BJ (cell line): ENCODE results near the gene EIF4E3. TPM values are rescaled to one million over a fixed set of nuclear protein-coding genes. Genes with fewer than 3 reads are reported as not detected.

Experiments used
- CTCF ChIA-PET: fragments of 350-600 bp; formaldehyde crosslinking; extraction: SDS; loops from one replicate; lab custom pipeline; 2021; ENCODE audit warnings: antibody characterized with exemption, inconsistent platforms; lab: Yijun Ruan, JAX
- POLR2A ChIA-PET: fragments of 300-600 bp; sonication (Branson Sonifier 250); formaldehyde crosslinking; extraction: SDS; loops from one replicate; lab custom pipeline; 2021; ENCODE audit warnings: antibody characterized with exemption; lab: Charles Lee
- DNase-seq: peaks from one replicate; pipeline ENCODE4 v3.0.0-alpha.2; 2011; ENCODE audit warnings: low read depth
- H3K27me3 ChIP-seq: 2 replicates; pipeline ENCODE4 v1.6.0; 2011; ENCODE audit warnings: low read length; ENCODE audit not compliant: control insufficient read depth, insufficient read depth
- H3K36me3 ChIP-seq: 2 replicates; pipeline ENCODE4 v1.5.1; 2011; ENCODE audit warnings: low read length; ENCODE audit not compliant: control insufficient read depth, insufficient read depth
- H3K4me3 ChIP-seq: 2 replicates; pipeline ENCODE4 v1.5.1; 2011; ENCODE audit warnings: low read depth, mild to moderate bottlenecking, control low read depth, low read length
- polyA plus RNA-seq: library from polyadenylated mRNA; depleted of rRNA; stranded (reverse); fragments of >200 nt; gene quantifications from 2 replicates; pipeline ENCODE4 v1.2.3, GENCODE V29; 2011
- TF ChIP-seq, protein P1 (sequence below): IDR thresholded peaks from 2 replicates; pipeline ENCODE4 v1.5.1; 2011; ENCODE audit warnings: low read depth, mild to moderate bottlenecking, control low read depth, inconsistent platforms, low read length, moderate library complexity; ENCODE audit not compliant: insufficient read depth

Gene EIF4E3
- polyA plus RNA-seq, 1 experiment = 1.1 TPM

DNA sequence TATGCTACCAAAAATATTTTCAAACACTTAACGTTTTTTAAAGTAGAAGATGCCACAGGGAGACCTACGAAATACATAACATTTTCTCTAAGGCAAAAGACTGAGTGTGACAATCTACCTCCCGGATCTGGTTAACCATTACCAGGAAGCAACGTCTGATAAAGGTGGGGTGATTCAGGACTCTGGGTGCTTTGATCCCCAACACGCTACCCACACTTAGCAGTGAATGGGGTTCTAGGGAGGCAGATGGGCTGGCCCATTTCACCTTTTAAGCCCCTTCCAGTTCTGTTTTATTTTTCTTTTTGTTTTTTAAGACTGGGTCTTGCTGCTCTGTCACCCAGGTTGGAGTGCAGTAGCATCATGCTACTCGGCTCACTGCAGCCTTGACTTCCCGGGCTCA lies 39.5 kb downstream of the EIF4E3 start:
- POLR2A ChIA-PET = no interaction called here
- H3K36me3 ChIP-seq = no peaks in the 10 kb centered on the region
- DNase-seq = no peak
- CTCF ChIA-PET = no interaction called here
- H3K27me3 ChIP-seq = no peaks in the 10 kb centered on the region
- TF ChIP-seq, protein P1, sequence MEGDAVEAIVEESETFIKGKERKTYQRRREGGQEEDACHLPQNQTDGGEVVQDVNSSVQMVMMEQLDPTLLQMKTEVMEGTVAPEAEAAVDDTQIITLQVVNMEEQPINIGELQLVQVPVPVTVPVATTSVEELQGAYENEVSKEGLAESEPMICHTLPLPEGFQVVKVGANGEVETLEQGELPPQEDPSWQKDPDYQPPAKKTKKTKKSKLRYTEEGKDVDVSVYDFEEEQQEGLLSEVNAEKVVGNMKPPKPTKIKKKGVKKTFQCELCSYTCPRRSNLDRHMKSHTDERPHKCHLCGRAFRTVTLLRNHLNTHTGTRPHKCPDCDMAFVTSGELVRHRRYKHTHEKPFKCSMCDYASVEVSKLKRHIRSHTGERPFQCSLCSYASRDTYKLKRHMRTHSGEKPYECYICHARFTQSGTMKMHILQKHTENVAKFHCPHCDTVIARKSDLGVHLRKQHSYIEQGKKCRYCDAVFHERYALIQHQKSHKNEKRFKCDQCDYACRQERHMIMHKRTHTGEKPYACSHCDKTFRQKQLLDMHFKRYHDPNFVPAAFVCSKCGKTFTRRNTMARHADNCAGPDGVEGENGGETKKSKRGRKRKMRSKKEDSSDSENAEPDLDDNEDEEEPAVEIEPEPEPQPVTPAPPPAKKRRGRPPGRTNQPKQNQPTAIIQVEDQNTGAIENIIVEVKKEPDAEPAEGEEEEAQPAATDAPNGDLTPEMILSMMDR = no peak
- H3K4me3 ChIP-seq = no peak overlapping the region

DNA sequence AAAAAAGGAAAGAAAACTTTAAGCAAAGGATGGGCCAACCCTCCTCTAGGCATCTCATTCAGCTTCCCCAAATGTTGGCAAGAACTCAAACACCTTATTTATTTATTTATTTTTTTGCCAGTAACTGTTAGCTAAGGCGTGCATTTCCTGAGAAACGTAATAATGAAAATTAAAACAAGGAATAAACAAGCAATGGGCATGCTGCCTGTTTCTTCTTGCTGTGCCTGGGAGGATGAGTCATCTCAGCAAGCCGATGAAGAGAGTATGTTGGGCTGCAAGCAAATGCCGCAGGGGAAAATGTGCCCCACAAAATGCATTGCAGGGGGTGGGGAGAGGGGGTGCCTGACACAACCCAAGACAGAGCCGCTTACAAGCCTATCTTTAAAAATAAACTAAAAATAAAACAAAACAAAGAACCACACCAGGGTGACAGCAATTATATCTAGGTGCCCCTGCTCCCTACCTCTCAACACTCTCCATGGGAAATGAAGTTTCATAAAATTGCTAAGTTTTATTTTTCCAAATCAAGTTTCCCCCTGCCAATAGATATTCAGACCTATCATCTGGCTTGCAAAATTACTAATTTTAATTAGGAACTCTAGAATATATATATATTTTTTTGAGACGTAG lies 40.3 kb downstream of the EIF4E3 start:
- H3K27me3 ChIP-seq = no peaks in the 10 kb centered on the region
- CTCF ChIA-PET = no interaction called here
- TF ChIP-seq, protein P1 = no peak
- POLR2A ChIA-PET = no interaction called here
- H3K4me3 ChIP-seq = no peak overlapping the region
- no peaks in the 10 kb centered on the region for H3K36me3 ChIP-seq
- DNase-seq = peak; percentile 63

DNA sequence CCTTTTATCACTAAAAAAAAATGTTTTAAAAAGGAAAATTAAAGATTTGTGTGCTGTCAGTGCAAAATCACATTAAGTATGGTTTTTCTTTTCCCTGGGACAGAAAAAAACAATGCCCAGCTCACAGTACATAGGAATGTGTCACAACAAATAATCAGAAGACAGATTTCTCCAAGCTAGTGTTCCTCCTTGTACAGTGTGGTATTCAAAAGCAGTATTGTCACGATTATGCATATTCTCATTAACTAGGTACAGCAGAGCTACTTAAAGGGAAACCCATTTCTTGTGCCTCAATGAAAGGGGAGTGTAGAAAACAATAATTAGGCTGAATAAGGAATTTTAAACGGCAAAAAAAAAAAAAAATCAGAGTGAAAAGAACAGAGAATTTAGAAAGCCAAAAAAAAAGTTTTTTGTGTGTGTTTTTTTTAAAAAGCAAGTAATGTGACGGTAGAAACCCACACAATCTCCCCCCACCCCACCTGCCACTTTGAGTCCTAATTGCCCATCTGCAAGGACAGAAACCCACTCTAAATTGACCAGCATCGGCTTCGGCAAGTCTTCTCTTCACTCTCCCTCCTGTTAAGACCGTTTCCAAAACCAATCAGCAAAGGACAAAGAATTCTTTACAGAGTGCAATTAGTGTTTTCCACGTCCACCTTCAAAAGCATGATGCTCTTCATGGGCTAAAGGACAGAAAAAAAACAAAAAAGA lies 41.0 kb downstream of the EIF4E3 start:
- no peaks in the 10 kb centered on the region for H3K27me3 ChIP-seq

DNA sequence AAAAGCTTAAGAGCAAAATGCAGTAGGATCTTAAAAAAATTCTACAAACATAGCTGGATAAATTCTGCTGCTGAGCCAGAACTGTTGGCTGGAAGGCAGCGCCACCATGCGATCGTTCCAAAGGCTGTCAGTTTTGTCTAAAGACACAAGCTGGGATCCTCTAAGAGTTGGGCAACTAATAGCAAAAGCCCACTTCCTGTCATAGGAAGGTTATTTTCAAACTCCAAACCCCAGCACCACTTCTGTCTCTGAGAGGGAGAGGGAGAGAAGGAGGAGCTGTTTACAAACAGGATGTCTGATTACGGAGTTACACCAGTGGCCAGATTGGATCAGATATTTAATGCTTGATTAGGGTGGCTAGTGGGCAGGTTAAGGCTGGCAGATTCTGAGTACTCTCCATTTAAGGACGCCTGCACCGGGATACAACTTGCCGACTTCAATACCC lies 44.0 kb downstream of the EIF4E3 start:
- DNase-seq = peak; percentile 26
- no peak overlapping the region for H3K4me3 ChIP-seq
- POLR2A ChIA-PET = interaction anchor here (0.6 kb wide), 2 partner anchors 150 to 616 kb away, joined by 3 to 4 read pairs; no protein-coding TSS in a partner anchor

More for the DNA sequence above, 41.0 kb downstream of the EIF4E3 start:
- ChIA-PET CTCF (no interaction called here), POLR2A (interaction anchor here (0.5 to 0.7 kb wide), 3 partner anchors 21 to 1645 kb away, joined by 3 to 5 read pairs (median 4); no protein-coding TSS in a partner anchor)
- TF ChIP-seq, protein P1 = no peak
- no peak for DNase-seq
- Histone ChIP-seq H3K4me3 (no peak overlapping the region), H3K36me3 (no peaks in the 10 kb centered on the region)

More for the DNA sequence above, 44.0 kb downstream of the EIF4E3 start:
- H3K27me3 ChIP-seq = no peaks in the 10 kb centered on the region
- TF ChIP-seq, protein P1 = peak; percentile 83
- CTCF ChIA-PET = interaction anchor here (0.7 to 2.1 kb wide), 15 partner anchors 9 to 1158 kb away, joined by 3 to 7 read pairs (median 3); no protein-coding TSS in a partner anchor
- H3K36me3 ChIP-seq = no peaks in the 10 kb centered on the region
